Measurements from ENCODE around the gene FUT2. TPM values are rescaled to one million over a fixed set of nuclear protein-coding genes. Genes with fewer than 3 reads are reported as not detected.
"Not testable (repeated sequence)": the region's sequence is repeated elsewhere in the genome, so short reads cannot be mapped to it uniquely, and the experiment has no call there.

The FUT2 gene
- polyA plus RNA-seq, 1 donor (not counting 4 experiments of a cell fraction or from before 2014, with no cell fraction given) = 2.3 TPM

DNA sequence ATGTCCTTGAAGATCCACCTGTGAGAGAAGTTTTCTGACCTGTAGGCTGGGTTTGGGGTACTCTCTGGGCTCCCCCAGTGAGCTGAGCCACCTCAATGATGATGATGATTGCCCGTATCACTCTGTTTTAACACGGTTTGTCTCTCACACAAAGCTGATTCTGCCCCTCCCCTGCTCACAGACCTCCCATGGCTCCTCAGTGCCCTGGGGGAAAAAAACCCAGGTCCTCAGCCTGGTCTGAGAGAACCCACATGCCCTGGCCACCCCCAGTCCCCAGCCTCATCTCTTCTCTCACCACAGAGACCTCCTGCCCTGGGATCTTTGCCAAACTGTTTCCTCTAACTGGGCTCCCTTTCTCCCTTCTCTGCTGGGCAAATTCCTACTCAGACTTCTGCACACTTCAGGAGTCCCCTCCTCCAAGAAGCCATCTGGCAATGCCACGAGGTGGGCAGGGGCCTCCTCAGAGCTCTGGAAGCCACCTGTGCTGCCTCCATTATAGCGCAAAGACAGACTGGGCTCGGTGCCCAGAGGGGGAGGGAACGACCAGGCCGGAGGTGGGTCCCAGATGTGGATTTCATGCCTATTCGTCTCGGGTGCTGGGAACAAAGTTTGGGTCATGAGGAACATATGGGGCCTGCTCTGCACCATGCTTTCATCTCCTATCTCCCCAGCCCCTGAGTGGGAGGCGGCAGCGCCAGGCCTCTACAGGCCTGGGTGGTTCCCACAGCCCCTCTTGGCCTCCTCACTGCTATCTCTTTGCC lies 41.3 kb upstream of the FUT2 start:
- TF ChIP-seq EZH2 (IDR thresholded peaks at IDR 0.05; ENCODE audit: low read length) = no peak
- TF ChIP-seq, protein P1, sequence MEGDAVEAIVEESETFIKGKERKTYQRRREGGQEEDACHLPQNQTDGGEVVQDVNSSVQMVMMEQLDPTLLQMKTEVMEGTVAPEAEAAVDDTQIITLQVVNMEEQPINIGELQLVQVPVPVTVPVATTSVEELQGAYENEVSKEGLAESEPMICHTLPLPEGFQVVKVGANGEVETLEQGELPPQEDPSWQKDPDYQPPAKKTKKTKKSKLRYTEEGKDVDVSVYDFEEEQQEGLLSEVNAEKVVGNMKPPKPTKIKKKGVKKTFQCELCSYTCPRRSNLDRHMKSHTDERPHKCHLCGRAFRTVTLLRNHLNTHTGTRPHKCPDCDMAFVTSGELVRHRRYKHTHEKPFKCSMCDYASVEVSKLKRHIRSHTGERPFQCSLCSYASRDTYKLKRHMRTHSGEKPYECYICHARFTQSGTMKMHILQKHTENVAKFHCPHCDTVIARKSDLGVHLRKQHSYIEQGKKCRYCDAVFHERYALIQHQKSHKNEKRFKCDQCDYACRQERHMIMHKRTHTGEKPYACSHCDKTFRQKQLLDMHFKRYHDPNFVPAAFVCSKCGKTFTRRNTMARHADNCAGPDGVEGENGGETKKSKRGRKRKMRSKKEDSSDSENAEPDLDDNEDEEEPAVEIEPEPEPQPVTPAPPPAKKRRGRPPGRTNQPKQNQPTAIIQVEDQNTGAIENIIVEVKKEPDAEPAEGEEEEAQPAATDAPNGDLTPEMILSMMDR (optimal IDR thresholded peaks at IDR 0.05 in 1 of 3, IDR thresholded peaks at IDR 0.05 in 1 of 3, conservative IDR thresholded peaks at IDR 0.05 in 1 of 3; ENCODE audit: extremely low read depth in 1 of 3, insufficient read depth in 2 of 3, low read length in 3 of 3) = no peak
- no peaks in the 10 kb centered on the region for H3K9me3 ChIP-seq (ENCODE audit: control insufficient read depth, low read depth, low read length)
- H3K27me3 ChIP-seq (ENCODE audit: control insufficient read depth, extremely low read depth, insufficient read depth, low read length) = no peaks in the 10 kb centered on the region
- FAIRE-seq = no peak
- H3K4me1 ChIP-seq (ENCODE audit: control insufficient read depth, extremely low read depth, insufficient read depth, low read length) = peaks cover 7% of the 10 kb centered on the region
- dilution Hi-C loops (cut with MboI; ENCODE audit: extremely low pct_ligation_motif_present, low sequenced_read_pairs) = no loop called here
- H3K79me2 ChIP-seq (ENCODE audit: control insufficient read depth, insufficient read depth, low read length) = no peaks in the 10 kb centered on the region
- no peaks in the 10 kb centered on the region for H4K20me1 ChIP-seq (ENCODE audit: control insufficient read depth, extremely low read depth, insufficient read depth, low read length)
- H3K4me2 ChIP-seq (ENCODE audit: control insufficient read depth, extremely low read depth, insufficient read depth, low read depth, low read length) = no peak overlapping the region
- H3K27ac ChIP-seq (ENCODE audit: control insufficient read depth, insufficient read depth, low read length) = no peak overlapping the region
- H3K9ac ChIP-seq (ENCODE audit: control insufficient read depth, extremely low read depth, insufficient read depth, low read length) = no peak overlapping the region
- H3K4me3 ChIP-seq (ENCODE audit: control insufficient read depth in 2 of 3, extremely low read depth in 1 of 3, insufficient read depth in 2 of 3, low read depth in 1 of 3, low read length in 3 of 3) = no peak overlapping the region
- H3K9me1 ChIP-seq (ENCODE audit: control insufficient read depth, extremely low read depth, insufficient read depth, low read length) = no peaks in the 10 kb centered on the region
- H2AFZ ChIP-seq (ENCODE audit: control insufficient read depth, low read length) = no peak overlapping the region
- no peaks in the 10 kb centered on the region for H3K36me3 ChIP-seq (ENCODE audit: control insufficient read depth in 2 of 2, extremely low read depth in 1 of 2, insufficient read depth in 2 of 2, low read length in 2 of 2)
- no peak for DNase-seq (ENCODE audit: low read depth, low spot score)

DNA sequence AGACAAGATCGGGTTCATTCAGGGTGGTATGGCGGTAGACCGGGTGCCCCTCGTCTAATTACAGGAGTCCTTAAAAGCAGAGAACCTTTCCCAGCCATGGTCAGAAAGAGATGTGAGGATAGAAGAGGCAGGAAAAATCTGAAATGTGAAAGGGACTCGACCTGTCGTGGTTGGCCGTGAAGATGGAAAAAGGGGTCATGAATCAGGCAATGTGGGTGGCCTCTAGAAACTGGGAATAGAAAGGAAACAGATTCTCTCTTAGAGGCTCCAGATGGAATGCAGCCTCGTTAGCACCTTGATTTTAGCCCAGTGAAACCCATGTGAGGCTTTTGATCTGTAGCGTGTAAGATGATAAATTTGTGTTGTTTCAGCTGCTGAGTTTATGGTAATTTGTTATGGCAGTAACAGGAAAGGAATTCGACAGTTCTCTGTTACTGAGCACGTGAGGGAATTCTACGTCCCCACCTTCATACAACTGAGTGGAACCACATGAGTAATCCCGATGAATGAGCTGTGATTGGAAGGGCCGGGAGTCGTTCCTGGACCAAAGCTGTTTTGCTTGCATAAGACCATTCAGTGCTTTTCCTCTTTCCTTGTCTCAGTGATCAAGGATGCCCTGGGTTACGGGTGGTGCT lies 38.8 kb upstream of the FUT2 start:
- Histone ChIP-seq H3K36me3 (ENCODE audit: control insufficient read depth in 2 of 2, extremely low read depth in 1 of 2, insufficient read depth in 2 of 2, low read length in 2 of 2) (no peaks in the 10 kb centered on the region), H3K4me1 (ENCODE audit: control insufficient read depth, extremely low read depth, insufficient read depth, low read length) (peaks cover 4% of the 10 kb centered on the region), H2AFZ (ENCODE audit: control insufficient read depth, low read length) (no peak overlapping the region), H3K9me3 (ENCODE audit: control insufficient read depth, low read depth, low read length) (no peaks in the 10 kb centered on the region), H3K27me3 (ENCODE audit: control insufficient read depth, extremely low read depth, insufficient read depth, low read length) (no peaks in the 10 kb centered on the region), H3K4me3 (ENCODE audit: control insufficient read depth in 2 of 3, extremely low read depth in 1 of 3, insufficient read depth in 2 of 3, low read depth in 1 of 3, low read length in 3 of 3) (no peak overlapping the region), H3K9me1 (ENCODE audit: control insufficient read depth, extremely low read depth, insufficient read depth, low read length) (no peaks in the 10 kb centered on the region), H3K9ac (ENCODE audit: control insufficient read depth, extremely low read depth, insufficient read depth, low read length) (no peak overlapping the region), H3K79me2 (ENCODE audit: control insufficient read depth, insufficient read depth, low read length) (no peaks in the 10 kb centered on the region), H3K27ac (ENCODE audit: control insufficient read depth, insufficient read depth, low read length) (no peak overlapping the region), H4K20me1 (ENCODE audit: control insufficient read depth, extremely low read depth, insufficient read depth, low read length) (no peaks in the 10 kb centered on the region), H3K4me2 (ENCODE audit: control insufficient read depth, extremely low read depth, insufficient read depth, low read depth, low read length) (peak overlapping the region; percentile 8)
- TF ChIP-seq, protein P1 (optimal IDR thresholded peaks at IDR 0.05 in 1 of 3, IDR thresholded peaks at IDR 0.05 in 1 of 3, conservative IDR thresholded peaks at IDR 0.05 in 1 of 3; ENCODE audit: extremely low read depth in 1 of 3, insufficient read depth in 2 of 3, low read length in 3 of 3) = no peak
- TF ChIP-seq EZH2 (IDR thresholded peaks at IDR 0.05; ENCODE audit: low read length) = no peak
- DNase-seq (ENCODE audit: low read depth, low spot score) (no peak), FAIRE-seq (peak; percentile 88)
- dilution Hi-C loops (cut with MboI; ENCODE audit: extremely low pct_ligation_motif_present, low sequenced_read_pairs) = no loop called here

DNA sequence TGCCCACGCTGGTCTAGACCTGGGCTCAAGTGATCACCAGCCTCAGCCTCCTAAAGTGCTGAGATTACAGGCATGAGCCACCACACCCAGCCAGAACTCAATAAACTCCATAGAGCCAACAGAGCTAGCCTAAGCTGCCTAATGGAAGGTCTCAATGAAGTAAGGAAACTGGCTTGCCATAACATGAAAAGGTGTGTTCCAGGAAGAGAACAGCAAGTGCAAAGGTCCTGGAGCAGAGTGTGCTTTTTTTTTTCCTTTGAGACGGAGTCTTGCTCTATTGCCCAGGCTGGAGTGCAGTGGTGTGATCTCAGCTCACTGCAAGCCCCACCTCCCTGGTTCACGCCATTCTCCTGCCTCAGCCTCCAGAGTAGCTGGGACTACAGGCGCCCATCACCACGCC lies 37.9 kb upstream of the FUT2 start:
- FAIRE-seq; H3K4me2 ChIP-seq (ENCODE audit: control insufficient read depth, extremely low read depth, insufficient read depth, low read depth, low read length); H3K27ac ChIP-seq (ENCODE audit: control insufficient read depth, insufficient read depth, low read length); DNase-seq (ENCODE audit: low read depth, low spot score); H3K9ac ChIP-seq (ENCODE audit: control insufficient read depth, extremely low read depth, insufficient read depth, low read length); H3K27me3 ChIP-seq (ENCODE audit: control insufficient read depth, extremely low read depth, insufficient read depth, low read length); H3K4me1 ChIP-seq (ENCODE audit: control insufficient read depth, extremely low read depth, insufficient read depth, low read length); H3K79me2 ChIP-seq (ENCODE audit: control insufficient read depth, insufficient read depth, low read length); H3K36me3 ChIP-seq (ENCODE audit: control insufficient read depth in 2 of 2, extremely low read depth in 1 of 2, insufficient read depth in 2 of 2, low read length in 2 of 2); H3K4me3 ChIP-seq (ENCODE audit: control insufficient read depth in 2 of 3, extremely low read depth in 1 of 3, insufficient read depth in 2 of 3, low read depth in 1 of 3, low read length in 3 of 3); H3K9me3 ChIP-seq (ENCODE audit: control insufficient read depth, low read depth, low read length); dilution Hi-C loops (cut with MboI; ENCODE audit: extremely low pct_ligation_motif_present, low sequenced_read_pairs); H3K9me1 ChIP-seq (ENCODE audit: control insufficient read depth, extremely low read depth, insufficient read depth, low read length); H4K20me1 ChIP-seq (ENCODE audit: control insufficient read depth, extremely low read depth, insufficient read depth, low read length); H2AFZ ChIP-seq (ENCODE audit: control insufficient read depth, low read length): not testable (repeated sequence)

Data from keratinocyte (primary cell).